H1 (cell line): ENCODE measurements around the gene DNAJB6. TPM values are rescaled to one million over a fixed set of nuclear protein-coding genes. Genes with fewer than 3 reads are reported as not detected.

ENCODE experiments used
- ASH2L ChIP-seq: fragments of 200-600, 300-600 bp; sonication (generic); IDR thresholded peaks from one replicate; pipeline ENCODE4 v1.7.1; 2017; ENCODE audit warnings: low read length
- BRCA1 ChIP-seq: IDR thresholded peaks from 2 replicates; pipeline ENCODE4 v1.6.1; 2012; ENCODE audit warnings: low read depth, low read length, improper control_type of control experiment
- CEBPB ChIP-seq: IDR thresholded peaks from 2 replicates; pipeline ENCODE4 v1.6.1; 2012; ENCODE audit warnings: low read depth, low read length
- MAFK ChIP-seq: IDR thresholded peaks from 2 replicates; pipeline ENCODE4 v1.6.1; 2012; ENCODE audit warnings: low read depth, mild to moderate bottlenecking, improper control_type of control experiment, low read length
- RNF2 ChIP-seq: fragments of 200-900, 300-1000 bp; sonication (generic); IDR thresholded peaks from 2 replicates; pipeline ENCODE4 v1.7.1; 2016; ENCODE audit warnings: borderline replicate concordance, low read depth, mild to moderate bottlenecking, antibody characterized with exemption, low read length; ENCODE audit not compliant: poor library complexity, severe bottlenecking; ENCODE audit errors: missing control alignments
- SAP30 ChIP-seq: fragments of 300-600 bp; sonication (generic); IDR thresholded peaks from 2 replicates; pipeline ENCODE4 v1.7.1; 2012; ENCODE audit warnings: low read length, moderate library complexity, mild to moderate bottlenecking, inconsistent platforms; ENCODE audit not compliant: insufficient read depth, insufficient replicate concordance
- TEAD4 ChIP-seq: IDR thresholded peaks from 2 replicates; pipeline ENCODE4 v1.6.1; 2012; ENCODE audit warnings: low read depth, low read length, inconsistent platforms, mixed read lengths
- ZNF274 ChIP-seq: IDR thresholded peaks from 2 replicates; pipeline ENCODE4 v1.7.0; 2012; ENCODE audit warnings: low read length, borderline replicate concordance; ENCODE audit errors: extremely low read depth
- polyA plus RNA-seq, 7 experiments: library from polyadenylated mRNA; depleted of rRNA in 3 of 7; stranded (reverse) in 5 of 7; unstranded in 2 of 7; fragments of >200 nt in 5 of 7; fragments of 200-250 nt in 2 of 7; gene quantifications; 1 replicate in 5 of 7; 2 replicates in 1 of 7; 4 replicates in 1 of 7; pipeline versions ENCODE4 v1.2.1 to v1.2.3, GENCODE V29; 2011 to 2013; ENCODE audit warnings: missing spikeins in 2 of 7, mixed read lengths in 2 of 7
- total RNA-seq: library from RNA; stranded (reverse); fragmentation: NEBNext Ultra II Directional; extraction: Animal tissue kit (Norgen Biotek cat#: 25700); gene quantifications from 2 replicates; pipeline ENCODE4 v1.2.1, GENCODE V29; 2021

Gene DNAJB6
- total and polyA plus RNA-seq, 2 of the 8 experiments (the other 6 are each of a cell fraction or from before 2014, with no cell fraction given) = 166 to 295 TPM

GRCh38 chr7:157301610-157302120 lies 35.1 kb upstream of the DNAJB6 start (continued):
- TF ChIP-seq ZNF274 = no peak
- TF ChIP-seq MAFK = no peak
- no peak for TF ChIP-seq CEBPB
- TF ChIP-seq RNF2 = no peak
- no peak for TF ChIP-seq BRCA1
- TF ChIP-seq ASH2L = no peak
- no peak for TF ChIP-seq SAP30
- no peak for TF ChIP-seq TEAD4
